GM12874 (cell line): Measurements from ENCODE around the gene CST5.

ENCODE experiments used
- CTCF ChIP-seq: IDR thresholded peaks from 2 replicates; pipeline ENCODE4 v1.5.1; 2011; ENCODE audit warnings: low read depth, mild to moderate bottlenecking, control low read depth, low read length, moderate library complexity; ENCODE audit not compliant: insufficient read depth

CST5 gene

GRCh38 chr20:23915844-23916243, 36.3 kb upstream of the CST5 start:
- no peak for TF ChIP-seq CTCF

- no peak for TF ChIP-seq CTCF
These were observed 30.7 kb upstream of the CST5 start for GRCh38 chr20:23910210-23910609.

- TF ChIP-seq CTCF = no peak
These were observed 29.8 kb upstream of the CST5 start for GRCh38 chr20:23909390-23909789.

- no peak for TF ChIP-seq CTCF
These were observed 28.0 kb upstream of the CST5 start for GRCh38 chr20:23907579-23907978.

GRCh38 chr20:23889775-23890187, 10.2 kb upstream of the CST5 start:
- TF ChIP-seq CTCF = peak; percentile 67; the same call in 1 of the 2 replicates

GRCh38 chr20:23887856-23888255, 8.3 kb upstream of the CST5 start:
- no peak for TF ChIP-seq CTCF

GRCh38 chr20:23884771-23885162, 5.2 kb upstream of the CST5 start:
- no peak for TF ChIP-seq CTCF
